Ishikawa (cell line): ENCODE results near the gene DDX17.

Experiments used
- CEBPB ChIP-seq: IDR thresholded peaks from 2 replicates; pipeline ENCODE4 v1.6.1; 2012
- CREB1 ChIP-seq: IDR thresholded peaks from 2 replicates; pipeline ENCODE4 v1.6.1; 2012; ENCODE audit warnings: low read depth
- EGR1 ChIP-seq: IDR thresholded peaks from 2 replicates; pipeline ENCODE4 v1.6.1; 2012
- EP300 ChIP-seq: IDR thresholded peaks from 2 replicates; pipeline ENCODE4 v1.6.1; 2012; ENCODE audit warnings: borderline replicate concordance
- FOXM1 ChIP-seq: IDR thresholded peaks from 2 replicates; pipeline ENCODE4 v1.6.1; 2012; ENCODE audit warnings: low read depth, borderline replicate concordance
- NFIC ChIP-seq: IDR thresholded peaks from 2 replicates; pipeline ENCODE4 v1.6.1; 2012
- RAD21 ChIP-seq: IDR thresholded peaks from 2 replicates; pipeline ENCODE4 v1.6.1; 2012; ENCODE audit warnings: low read depth
- REST ChIP-seq: IDR thresholded peaks from 2 replicates; pipeline ENCODE4 v1.6.1; 2012; ENCODE audit warnings: low read depth, mild to moderate bottlenecking
- TAF1 ChIP-seq: IDR thresholded peaks from 2 replicates; pipeline ENCODE4 v1.6.1; 2012; ENCODE audit warnings: low read depth, mild to moderate bottlenecking
- TCF12 ChIP-seq: IDR thresholded peaks from 2 replicates; pipeline ENCODE4 v1.6.1; 2012; ENCODE audit warnings: low read depth
- TEAD4 ChIP-seq: IDR thresholded peaks from 2 replicates; pipeline ENCODE4 v1.6.1; 2012
- USF1 ChIP-seq: IDR thresholded peaks from 2 replicates; pipeline ENCODE4 v1.6.1; 2012
- YY1 ChIP-seq: IDR thresholded peaks from 2 replicates; pipeline ENCODE4 v1.6.1; 2012; ENCODE audit warnings: low read depth
- ZBTB7A ChIP-seq: IDR thresholded peaks from 2 replicates; pipeline ENCODE4 v1.6.1; 2012; ENCODE audit warnings: low read depth
- TF ChIP-seq, protein P1 (sequence below): IDR thresholded peaks from 2 replicates; pipeline ENCODE4 v1.6.1; 2012

The DDX17 gene

DNA sequence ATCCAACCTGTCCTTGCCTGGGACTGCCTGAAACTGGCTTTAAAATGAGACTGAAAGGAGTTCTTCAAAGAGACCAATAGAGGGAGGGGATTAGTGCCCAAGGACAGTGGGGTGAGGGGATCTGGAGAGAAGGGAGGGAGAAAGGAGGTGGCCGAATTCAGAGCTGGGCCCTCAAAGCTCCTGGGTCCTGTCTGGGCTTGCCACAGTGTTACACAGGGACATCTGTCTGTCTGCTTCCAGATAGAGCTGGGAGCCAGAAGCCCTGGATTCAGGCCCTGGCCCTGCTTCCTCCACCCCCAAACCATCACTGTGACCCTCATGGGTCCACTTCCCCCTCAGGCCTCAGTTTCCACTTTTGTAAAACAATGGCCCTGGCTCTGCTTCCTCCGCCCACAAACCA lies 54.7 kb downstream of the DDX17 start:
- TF ChIP-seq EP300 (no peak), YY1 (no peak), CREB1 (no peak), RAD21 (no peak), EGR1 (no peak), NFIC (no peak), REST (no peak), TEAD4 (no peak), FOXM1 (no peak)

GRCh38 chr22:38450234-38450797 lies 55.8 kb downstream of the DDX17 start:
- no peak for TF ChIP-seq FOXM1
- TF ChIP-seq TEAD4, result no peak
- no peak for TF ChIP-seq EGR1
- no peak for TF ChIP-seq CEBPB
- no peak for TF ChIP-seq TAF1
- TF ChIP-seq CREB1, result no peak
- TF ChIP-seq, protein P1, sequence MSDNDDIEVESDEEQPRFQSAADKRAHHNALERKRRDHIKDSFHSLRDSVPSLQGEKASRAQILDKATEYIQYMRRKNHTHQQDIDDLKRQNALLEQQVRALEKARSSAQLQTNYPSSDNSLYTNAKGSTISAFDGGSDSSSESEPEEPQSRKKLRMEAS, result no peak
- TF ChIP-seq EP300, result no peak
- no peak for TF ChIP-seq REST
- TF ChIP-seq RAD21, result no peak
- TF ChIP-seq USF1, result no peak

DNA sequence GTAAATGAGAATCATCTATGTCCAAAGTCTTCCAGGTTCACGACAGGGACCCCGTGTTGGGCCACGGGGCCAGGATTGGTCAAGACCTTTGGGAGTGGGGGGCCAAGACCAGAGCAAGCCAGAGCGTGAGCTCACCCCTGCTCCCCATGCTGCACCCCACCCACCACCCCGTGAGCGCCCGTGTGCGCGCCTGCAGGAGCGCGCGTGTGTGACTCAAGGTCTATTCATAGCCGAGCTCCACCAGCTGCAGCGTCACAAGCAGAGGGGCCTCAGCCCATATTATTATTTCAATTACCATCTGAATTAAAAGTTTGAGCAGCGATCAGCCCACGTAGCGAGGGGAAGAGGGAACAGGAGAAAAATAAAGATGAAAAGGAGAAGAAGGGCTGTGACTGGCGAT lies 56.3 kb downstream of the DDX17 start:
- TF ChIP-seq USF1 (no peak), CEBPB (no peak), FOXM1 (no peak), TCF12 (no peak), ZBTB7A (no peak), EGR1 (no peak), RAD21 (no peak)
- TF ChIP-seq, protein P1, result no peak

- no peak for TF ChIP-seq CEBPB
- TF ChIP-seq NFIC, result no peak
- TF ChIP-seq EP300, result no peak
- TF ChIP-seq TAF1, result no peak
- no peak for TF ChIP-seq ZBTB7A
- TF ChIP-seq TEAD4, result no peak
- TF ChIP-seq USF1, result no peak
Observed at GRCh38 chr22:38448945-38449745, 57.0 kb downstream of the DDX17 start.

DNA sequence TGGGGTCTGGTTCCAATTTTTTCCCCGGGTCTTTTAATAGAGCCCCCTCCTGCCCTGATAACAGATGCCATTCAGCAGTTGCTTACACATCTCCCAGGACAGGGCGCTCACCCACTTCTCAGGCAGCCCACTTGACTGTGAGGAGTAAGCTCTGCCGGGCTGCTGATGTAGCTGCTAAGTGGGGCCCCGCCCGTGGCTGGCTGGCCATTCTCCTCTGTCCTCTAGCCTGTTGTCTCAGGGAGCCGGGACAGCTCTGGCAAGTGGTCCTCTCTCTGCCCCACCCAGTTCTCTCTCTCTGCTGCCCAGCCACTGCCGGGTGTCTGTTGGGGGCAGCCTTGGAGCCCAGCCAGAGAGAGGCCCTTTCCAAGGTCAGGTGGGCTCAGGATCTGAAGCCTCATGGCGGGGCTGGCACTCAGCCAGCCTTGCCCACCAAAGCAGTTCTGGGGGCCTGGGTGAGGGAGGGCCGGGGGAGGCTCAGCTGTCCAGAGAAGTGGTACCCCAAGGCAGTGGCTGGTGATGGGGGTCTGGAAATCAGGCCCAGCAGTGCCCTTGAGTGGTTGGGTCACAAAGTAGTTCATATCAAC lies 60.0 kb downstream of the DDX17 start:
- TF ChIP-seq YY1 (no peak), RAD21 (no peak), NFIC (peak; percentile 33; the same call in 1 of the 2 replicates)

- TF ChIP-seq YY1 (no peak), EP300 (no peak), REST (no peak), EGR1 (no peak), TCF12 (no peak), TEAD4 (no peak), TAF1 (no peak), CEBPB (no peak), FOXM1 (no peak), RAD21 (no peak), ZBTB7A (no peak)
Observed at GRCh38 chr22:38444783-38445182, 61.3 kb downstream of the DDX17 start.
